Measurements from ENCODE around the gene STRN3. TPM values are rescaled to one million over a fixed set of nuclear protein-coding genes. Genes with fewer than 3 reads are reported as not detected.

Gene STRN3
- total and polyA plus RNA-seq, 2 of the 8 experiments (the other 6 are each of a cell fraction or from before 2014, with no cell fraction given): 8.7 to 38.1 TPM

- TF ChIP-seq CHD7 (IDR thresholded peaks at IDR 0.05; ENCODE audit: insufficient replicate concordance, low read length) (no peak), EZH2 (IDR thresholded peaks at IDR 0.05; ENCODE audit: low read depth, low read length, severe bottlenecking) (no peak), RAD21 (IDR thresholded peaks at IDR 0.05 in 1 of 2, conservative IDR thresholded peaks at IDR 0.05 in 1 of 2; ENCODE audit: low read depth in 2 of 2, low read length in 2 of 2) (no peak), GTF2F1 (IDR thresholded peaks at IDR 0.05; ENCODE audit: borderline replicate concordance, low read depth, low read length) (no peak), POLR2AphosphoS5 (IDR thresholded peaks at IDR 0.05; ENCODE audit: low read depth, low read length) (no peak), USF2 (IDR thresholded peaks at IDR 0.05; ENCODE audit: low read length) (no peak), ZNF274 (IDR thresholded peaks at IDR 0.05; ENCODE audit: borderline replicate concordance, extremely low read depth, low read length) (no peak), SAP30 (IDR thresholded peaks at IDR 0.05; ENCODE audit: insufficient read depth, insufficient replicate concordance, low read length) (no peak), RXRA (IDR thresholded peaks at IDR 0.05; ENCODE audit: insufficient read depth, low read depth, low read length) (no peak), BRCA1 (IDR thresholded peaks at IDR 0.05; ENCODE audit: low read depth, low read length) (no peak)
These were observed 143.7 kb downstream of the STRN3 start (continued) for GRCh38 chr14:30882431-30882830.

Data from H1 (cell line).